Astrocyte (in vitro differentiated cells and primary cell): ENCODE data around the gene LYSMD2. TPM values are rescaled to one million over a fixed set of nuclear protein-coding genes. Genes with fewer than 3 reads are reported as not detected.

Experiments used
- DNase-seq: peaks from one replicate; pipeline ENCODE4 v3.0.0-alpha.2; 2010; ENCODE audit warnings: low read depth
- FAIRE-seq: peaks from 2 replicates; lab custom pipeline; 2011; peaks lifted over from hg19 to GRCh38; lab: Jason Lieb, UNC
- H2AFZ ChIP-seq: 2 replicates; pipeline ENCODE4 v1.6.0; 2012; ENCODE audit warnings: low read depth, low read length, inconsistent platforms
- H3K27ac ChIP-seq: 2 replicates; pipeline ENCODE4 v1.5.1; 2011; ENCODE audit warnings: low read depth, low read length, inconsistent platforms
- H3K27me3 ChIP-seq: 2 replicates; pipeline ENCODE4 v1.6.0; 2011; ENCODE audit warnings: low read length, inconsistent platforms; ENCODE audit not compliant: insufficient read depth
- H3K36me3 ChIP-seq: 2 replicates; pipeline ENCODE4 v1.5.1; 2011; ENCODE audit warnings: low read length, inconsistent platforms; ENCODE audit not compliant: insufficient read depth
- H3K4me1 ChIP-seq: 2 replicates; pipeline ENCODE4 v1.5.1; 2011; ENCODE audit warnings: low read length, inconsistent platforms; ENCODE audit not compliant: insufficient read depth
- H3K4me2 ChIP-seq: 2 replicates; pipeline ENCODE4 v1.6.0; 2012; ENCODE audit warnings: low read length, inconsistent platforms
- H3K4me3 ChIP-seq: 2 replicates; pipeline ENCODE4 v1.5.1; 2011; ENCODE audit warnings: low read depth, mild to moderate bottlenecking, low read length, inconsistent platforms; ENCODE audit not compliant: insufficient read depth
- H3K79me2 ChIP-seq: 2 replicates; pipeline ENCODE4 v1.6.0; 2012; ENCODE audit warnings: mild to moderate bottlenecking, low read length, inconsistent platforms; ENCODE audit not compliant: insufficient read depth
- H3K9ac ChIP-seq: 2 replicates; pipeline ENCODE4 v1.6.0; 2012; ENCODE audit warnings: mild to moderate bottlenecking, low read length, inconsistent platforms
- H3K9me3 ChIP-seq: 2 replicates; pipeline ENCODE4 v1.5.1; 2012; ENCODE audit warnings: low read depth, mild to moderate bottlenecking, low read length, inconsistent platforms; ENCODE audit not compliant: insufficient read depth
- H4K20me1 ChIP-seq: 2 replicates; pipeline ENCODE4 v1.6.0; 2012; ENCODE audit warnings: low read length, inconsistent platforms; ENCODE audit not compliant: insufficient read depth
- H3K27ac Mint-ChIP-seq: one replicate; pipeline ENCODE4 v1.8.0; 2021; ENCODE audit warnings: mild to moderate bottlenecking, mixed read lengths; ENCODE audit not compliant: unreplicated experiment
- H3K27me3 Mint-ChIP-seq: one replicate; pipeline ENCODE4 v1.8.0; 2021; ENCODE audit warnings: low read depth, mixed read lengths; ENCODE audit not compliant: unreplicated experiment
- H3K36me3 Mint-ChIP-seq: one replicate; pipeline ENCODE4 v1.8.0; 2021; ENCODE audit warnings: low read depth, mixed read lengths; ENCODE audit not compliant: unreplicated experiment
- H3K4me1 Mint-ChIP-seq: one replicate; pipeline ENCODE4 v1.8.0; 2021; ENCODE audit warnings: low read depth, mixed read lengths; ENCODE audit not compliant: unreplicated experiment
- H3K4me3 Mint-ChIP-seq: one replicate; pipeline ENCODE4 v1.8.0; 2021; ENCODE audit warnings: mild to moderate bottlenecking, moderate library complexity, mixed read lengths; ENCODE audit not compliant: unreplicated experiment
- H3K9me3 Mint-ChIP-seq: one replicate; pipeline ENCODE4 v1.8.0; 2021; ENCODE audit warnings: mild to moderate bottlenecking, mixed read lengths; ENCODE audit not compliant: unreplicated experiment
- EZH2 ChIP-seq: IDR thresholded peaks from 2 replicates; pipeline ENCODE4 v1.6.1; 2012; ENCODE audit warnings: mild to moderate bottlenecking, low read length, inconsistent platforms; ENCODE audit not compliant: insufficient read depth
- total RNA-seq: library from RNA; stranded (reverse); gene quantifications from 2 replicates; pipeline ENCODE4 v1.2.1, GENCODE V29; 2021
- TF ChIP-seq, protein P1 (sequence below): IDR thresholded peaks from 2 replicates; pipeline ENCODE4 v1.5.1; 2011; ENCODE audit warnings: low read depth, mild to moderate bottlenecking, inconsistent platforms, low read length, moderate library complexity; ENCODE audit not compliant: insufficient read depth

Gene LYSMD2
- total RNA-seq, 1 donor from 2014 or later: 3.4 TPM

DNA sequence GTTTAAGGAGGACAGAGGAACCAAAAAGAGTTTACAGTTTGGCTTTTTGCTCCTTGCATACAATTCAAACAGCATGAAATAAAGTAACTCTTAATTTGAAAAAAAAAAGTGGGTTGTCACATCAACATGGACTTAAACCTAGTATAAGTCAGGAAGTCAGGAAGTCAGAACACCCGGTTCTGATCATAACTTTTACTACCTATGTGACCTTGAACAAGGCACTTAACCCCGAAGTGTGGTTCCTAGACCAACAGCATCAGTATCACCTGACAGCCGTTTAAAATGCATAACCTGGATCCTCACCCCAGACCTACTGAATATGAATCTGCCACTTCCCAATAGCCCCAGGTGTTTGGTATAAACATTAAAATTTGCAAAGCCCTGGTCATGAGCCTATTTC, 18.7 kb downstream of the LYSMD2 start:
- Mint-ChIP-seq H3K27ac (no peak overlapping the region), H3K9me3 (no peaks in the 10 kb centered on the region), H3K4me1 (peaks cover 9% of the 10 kb centered on the region), H3K4me3 (no peak overlapping the region), H3K27me3 (peaks cover 3% of the 10 kb centered on the region), H3K36me3 (no peaks in the 10 kb centered on the region)
- Histone ChIP-seq H4K20me1 (no peaks in the 10 kb centered on the region), H3K36me3 (no peaks in the 10 kb centered on the region), H3K27me3 (no peaks in the 10 kb centered on the region), H3K4me3 (no peak overlapping the region), H3K9ac (no peak overlapping the region), H3K4me2 (no peak overlapping the region), H3K79me2 (no peaks in the 10 kb centered on the region), H3K9me3 (no peaks in the 10 kb centered on the region), H3K4me1 (peaks cover 5% of the 10 kb centered on the region), H3K27ac (no peak overlapping the region), H2AFZ (no peak overlapping the region)
- FAIRE-seq: no peak
- TF ChIP-seq, protein P1, sequence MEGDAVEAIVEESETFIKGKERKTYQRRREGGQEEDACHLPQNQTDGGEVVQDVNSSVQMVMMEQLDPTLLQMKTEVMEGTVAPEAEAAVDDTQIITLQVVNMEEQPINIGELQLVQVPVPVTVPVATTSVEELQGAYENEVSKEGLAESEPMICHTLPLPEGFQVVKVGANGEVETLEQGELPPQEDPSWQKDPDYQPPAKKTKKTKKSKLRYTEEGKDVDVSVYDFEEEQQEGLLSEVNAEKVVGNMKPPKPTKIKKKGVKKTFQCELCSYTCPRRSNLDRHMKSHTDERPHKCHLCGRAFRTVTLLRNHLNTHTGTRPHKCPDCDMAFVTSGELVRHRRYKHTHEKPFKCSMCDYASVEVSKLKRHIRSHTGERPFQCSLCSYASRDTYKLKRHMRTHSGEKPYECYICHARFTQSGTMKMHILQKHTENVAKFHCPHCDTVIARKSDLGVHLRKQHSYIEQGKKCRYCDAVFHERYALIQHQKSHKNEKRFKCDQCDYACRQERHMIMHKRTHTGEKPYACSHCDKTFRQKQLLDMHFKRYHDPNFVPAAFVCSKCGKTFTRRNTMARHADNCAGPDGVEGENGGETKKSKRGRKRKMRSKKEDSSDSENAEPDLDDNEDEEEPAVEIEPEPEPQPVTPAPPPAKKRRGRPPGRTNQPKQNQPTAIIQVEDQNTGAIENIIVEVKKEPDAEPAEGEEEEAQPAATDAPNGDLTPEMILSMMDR: no peak
- no peak for TF ChIP-seq EZH2
- DNase-seq: no peak

DNA sequence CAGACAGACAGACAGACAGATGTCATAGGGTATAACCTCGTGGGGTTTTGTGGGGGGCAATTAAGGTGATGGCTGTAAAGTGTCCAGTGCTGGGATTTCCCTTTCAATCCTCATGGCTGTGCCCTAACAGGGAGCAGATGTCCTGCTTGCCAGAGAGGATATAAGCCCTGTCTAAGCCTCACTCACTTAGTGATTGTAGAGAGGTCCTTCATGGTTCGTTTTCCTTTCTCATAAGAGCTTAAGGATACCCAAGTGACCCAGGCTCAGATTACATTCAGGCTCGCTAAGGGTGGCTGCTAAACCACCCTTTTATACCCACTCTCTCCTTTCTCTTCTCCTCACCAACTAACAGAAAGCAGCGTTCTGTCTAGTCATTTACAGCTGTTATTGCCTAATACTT, 19.2 kb downstream of the LYSMD2 start:
- Histone ChIP-seq H3K4me3 (no peak overlapping the region), H4K20me1 (no peaks in the 10 kb centered on the region), H3K79me2 (no peaks in the 10 kb centered on the region), H3K36me3 (no peaks in the 10 kb centered on the region), H3K9me3 (no peaks in the 10 kb centered on the region), H3K4me1 (peaks cover 5% of the 10 kb centered on the region), H3K4me2 (no peak overlapping the region), H2AFZ (no peak overlapping the region), H3K9ac (no peak overlapping the region), H3K27ac (no peak overlapping the region), H3K27me3 (no peaks in the 10 kb centered on the region)
- FAIRE-seq: no peak
- no peak overlapping the region for H3K4me3 Mint-ChIP-seq
- peaks cover 3% of the 10 kb centered on the region for H3K27me3 Mint-ChIP-seq
- TF ChIP-seq, protein P1: no peak
- no peak for TF ChIP-seq EZH2
- no peak for DNase-seq
- no peak overlapping the region for H3K27ac Mint-ChIP-seq
- H3K36me3 Mint-ChIP-seq: no peaks in the 10 kb centered on the region
- no peaks in the 10 kb centered on the region for H3K9me3 Mint-ChIP-seq
- H3K4me1 Mint-ChIP-seq: peaks cover 9% of the 10 kb centered on the region

DNA sequence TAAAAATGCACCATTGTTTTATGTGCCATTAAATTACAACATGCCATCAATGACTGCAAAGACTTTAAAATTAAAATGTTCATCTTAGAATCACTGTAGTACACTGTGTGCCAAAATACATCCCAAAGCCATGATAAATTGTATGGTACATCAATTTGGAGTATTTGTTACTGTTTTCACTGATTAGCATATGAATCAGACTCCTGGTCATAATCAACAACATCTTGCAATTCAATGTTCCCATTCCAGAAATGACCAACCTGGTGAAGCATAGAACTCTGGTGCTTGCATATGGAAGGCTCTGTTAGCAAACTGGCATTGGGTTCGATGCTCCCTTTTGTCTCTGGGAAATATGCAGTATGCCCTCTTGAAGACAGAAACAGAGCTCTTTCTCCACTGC, 22.5 kb downstream of the LYSMD2 start:
- no peak overlapping the region for H3K4me3 Mint-ChIP-seq
- no peaks in the 10 kb centered on the region for H3K36me3 Mint-ChIP-seq
- Histone ChIP-seq H2AFZ (no peak overlapping the region), H3K79me2 (no peaks in the 10 kb centered on the region), H3K9me3 (peaks cover 3% of the 10 kb centered on the region), H3K4me1 (no peaks in the 10 kb centered on the region), H3K4me2 (no peak overlapping the region), H3K4me3 (no peak overlapping the region), H3K27me3 (no peaks in the 10 kb centered on the region), H3K27ac (no peak overlapping the region), H4K20me1 (no peaks in the 10 kb centered on the region), H3K9ac (no peak overlapping the region), H3K36me3 (no peaks in the 10 kb centered on the region)
- FAIRE-seq: no peak
- no peak for DNase-seq
- no peak for TF ChIP-seq EZH2
- TF ChIP-seq, protein P1: no peak
- H3K4me1 Mint-ChIP-seq: no peaks in the 10 kb centered on the region
- H3K9me3 Mint-ChIP-seq: no peaks in the 10 kb centered on the region
- H3K27me3 Mint-ChIP-seq: peaks cover 7% of the 10 kb centered on the region
- no peak overlapping the region for H3K27ac Mint-ChIP-seq
